Gastroesophageal sphincter (tissue), 4 donors: ENCODE data around the gene NCF2. TPM values are rescaled to one million over a fixed set of nuclear protein-coding genes. Genes with fewer than 3 reads are reported as not detected.

Source experiments
- ATAC-seq: fragments of 150-250 bp; one replicate; pipeline ENCODE4 v1.9.1; 2016; ENCODE audit warnings: mild to moderate bottlenecking, moderate library complexity
- H3K27ac ChIP-seq, 4 donors: fragments of 200-600 bp; sonication (generic) in 3 of 4; 1 replicate in 3 of 4; 2 replicates in 1 of 4; pipeline ENCODE4 v1.5.1; 2016 to 2019
- H3K27me3 ChIP-seq: fragments of 200-600 bp; sonication (generic); one replicate; pipeline ENCODE4 v1.5.1; 2019
- H3K36me3 ChIP-seq, 2 donors: fragments of 200-600 bp; sonication (generic); one replicate each; pipeline ENCODE4 v1.5.1; 2019; ENCODE audit warnings: control low read depth in 1 of 2
- H3K4me1 ChIP-seq, 3 donors: fragments of 200-600 bp; sonication (generic); 1 replicate in 2 of 3; 2 replicates in 1 of 3; pipeline ENCODE4 v1.5.1; 2016 to 2019; ENCODE audit warnings: control low read depth in 2 of 3
- H3K4me3 ChIP-seq, 2 donors: fragments of 200-600 bp; sonication (generic); one replicate each; pipeline ENCODE4 v1.5.1; 2019; ENCODE audit warnings: mild to moderate bottlenecking in 1 of 2, moderate library complexity in 1 of 2
- H3K9me3 ChIP-seq, 3 donors: fragments of 200-600 bp; sonication (generic); one replicate each; pipeline ENCODE4 v1.5.1; 2017 to 2019; ENCODE audit warnings: control low read depth in 2 of 3
- EP300 ChIP-seq: sonication (generic); formaldehyde crosslinking; IDR thresholded peaks from one replicate; pipeline ENCODE4 v1.6.1; 2017; ENCODE audit warnings: antibody characterized with exemption, mild to moderate bottlenecking
- POLR2A ChIP-seq, 2 donors: fragments of 450-650 bp; IDR thresholded peaks; one replicate each; pipeline ENCODE4 v1.6.1; 2017; ENCODE audit warnings: antibody characterized with exemption in 2 of 2, mild to moderate bottlenecking in 2 of 2, moderate library complexity in 1 of 2
- POLR2AphosphoS5 ChIP-seq: sonication (generic); formaldehyde crosslinking; IDR thresholded peaks from one replicate; pipeline ENCODE4 v1.6.1; 2017; ENCODE audit warnings: antibody characterized with exemption
- WGBS, 2 donors: methylation state at CpG; one replicate each; pipeline ENCODE4 v1.1.5; 2018; ENCODE audit warnings: low coverage in 1 of 2; 5-methylcytosine and 5-hydroxymethylcytosine counted together
- total RNA-seq, 4 donors: library from RNA; depleted of rRNA; stranded (reverse); fragments of >200 nt; gene quantifications; one replicate each; pipeline ENCODE4 v1.1.0, GENCODE V29; 2016
- TF ChIP-seq, protein P1 (sequence below), 4 experiments: fragments of 200-600 bp in 2 of 4; fragments of 450-650 bp in 2 of 4; sonication (generic) in 1 of 4; IDR thresholded peaks; one replicate each; pipeline ENCODE4 v1.5.1; 2017 to 2019; ENCODE audit warnings: antibody characterized with exemption in 4 of 4, mild to moderate bottlenecking in 2 of 4, moderate library complexity in 2 of 4

NCF2 gene
- total RNA-seq, 4 donors from 2014 or later = 3.7 to 22.0 (median 13.8) TPM

GRCh38 chr1:183562701-183563100 is 27.6 kb downstream of the NCF2 start:
- no peak for ATAC-seq

DNA sequence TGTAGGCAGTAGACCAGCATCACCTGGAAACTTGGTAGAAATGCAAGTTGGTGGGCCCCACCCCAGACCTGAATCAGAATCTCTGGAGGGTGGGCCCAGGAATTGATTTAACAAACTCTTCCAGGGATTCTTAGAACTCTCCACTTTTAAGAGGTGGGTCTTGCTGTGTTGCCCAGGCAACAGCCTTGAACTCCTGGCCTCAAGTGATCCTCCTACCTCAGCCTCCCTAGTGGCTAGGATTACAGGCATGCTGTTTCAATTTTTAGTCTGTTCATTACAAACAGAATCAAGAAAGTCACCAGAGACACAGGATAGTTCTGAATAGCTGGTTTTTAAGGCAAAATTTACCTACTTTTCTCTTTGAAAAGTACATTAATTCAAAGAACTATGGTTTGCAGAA is 31.2 kb downstream of the NCF2 start:
- H3K27me3 ChIP-seq = no peaks in the 10 kb centered on the region
- TF ChIP-seq EP300 = no peak
- no peak for TF ChIP-seq POLR2AphosphoS5
- TF ChIP-seq POLR2A (IDR thresholded peaks at IDR 0.05) = no peak
- TF ChIP-seq, protein P1, sequence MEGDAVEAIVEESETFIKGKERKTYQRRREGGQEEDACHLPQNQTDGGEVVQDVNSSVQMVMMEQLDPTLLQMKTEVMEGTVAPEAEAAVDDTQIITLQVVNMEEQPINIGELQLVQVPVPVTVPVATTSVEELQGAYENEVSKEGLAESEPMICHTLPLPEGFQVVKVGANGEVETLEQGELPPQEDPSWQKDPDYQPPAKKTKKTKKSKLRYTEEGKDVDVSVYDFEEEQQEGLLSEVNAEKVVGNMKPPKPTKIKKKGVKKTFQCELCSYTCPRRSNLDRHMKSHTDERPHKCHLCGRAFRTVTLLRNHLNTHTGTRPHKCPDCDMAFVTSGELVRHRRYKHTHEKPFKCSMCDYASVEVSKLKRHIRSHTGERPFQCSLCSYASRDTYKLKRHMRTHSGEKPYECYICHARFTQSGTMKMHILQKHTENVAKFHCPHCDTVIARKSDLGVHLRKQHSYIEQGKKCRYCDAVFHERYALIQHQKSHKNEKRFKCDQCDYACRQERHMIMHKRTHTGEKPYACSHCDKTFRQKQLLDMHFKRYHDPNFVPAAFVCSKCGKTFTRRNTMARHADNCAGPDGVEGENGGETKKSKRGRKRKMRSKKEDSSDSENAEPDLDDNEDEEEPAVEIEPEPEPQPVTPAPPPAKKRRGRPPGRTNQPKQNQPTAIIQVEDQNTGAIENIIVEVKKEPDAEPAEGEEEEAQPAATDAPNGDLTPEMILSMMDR (IDR thresholded peaks at IDR 0.05) = no peak
- H3K27ac ChIP-seq = no peak overlapping the region
- no peaks in the 10 kb centered on the region for H3K9me3 ChIP-seq
- H3K4me1 ChIP-seq = no peaks in the 10 kb centered on the region
- peaks cover 0 to 23% of the 10 kb centered on the region in 2 donors for H3K36me3 ChIP-seq
- no peak overlapping the region for H3K4me3 ChIP-seq
- ATAC-seq = no peak

More at GRCh38 chr1:183562701-183563100, 27.6 kb downstream of the NCF2 start:
- WGBS, 2 donors = 77% methylated on average over 2 of the region's 2 CpGs; no CpG with 5 or more reads in 1 of the 2 donors
- Histone ChIP-seq H3K27me3 (no peaks in the 10 kb centered on the region), H3K4me3 (no peak overlapping the region), H3K9me3 (no peaks in the 10 kb centered on the region), H3K27ac (no peak overlapping the region), H3K36me3 (no peaks in the 10 kb centered on the region), H3K4me1 (peaks cover 0 to 5% (median 0%) of the 10 kb centered on the region in 3 donors)
- TF ChIP-seq POLR2A (IDR thresholded peaks at IDR 0.05) (no peak), POLR2AphosphoS5 (no peak), EP300 (no peak)
- TF ChIP-seq, protein P1 (IDR thresholded peaks at IDR 0.05) = no peak

GRCh38 chr1:183554577-183554976 is 35.7 kb downstream of the NCF2 start:
- H3K9me3 ChIP-seq = no peaks in the 10 kb centered on the region
- no peaks in the 10 kb centered on the region for H3K4me1 ChIP-seq
- no peaks in the 10 kb centered on the region for H3K27me3 ChIP-seq
- ATAC-seq = no peak
- 78 to 94% methylated on average over 3 of the region's 3 CpGs for WGBS, 2 donors
- H3K36me3 ChIP-seq = peaks cover 0 to 68% of the 10 kb centered on the region in 2 donors
- no peak overlapping the region for H3K27ac ChIP-seq
- TF ChIP-seq EP300 = no peak
- TF ChIP-seq POLR2A (IDR thresholded peaks at IDR 0.05) = no peak
- no peak for TF ChIP-seq POLR2AphosphoS5
- TF ChIP-seq, protein P1 (IDR thresholded peaks at IDR 0.05) = no peak
- no peak overlapping the region for H3K4me3 ChIP-seq

DNA sequence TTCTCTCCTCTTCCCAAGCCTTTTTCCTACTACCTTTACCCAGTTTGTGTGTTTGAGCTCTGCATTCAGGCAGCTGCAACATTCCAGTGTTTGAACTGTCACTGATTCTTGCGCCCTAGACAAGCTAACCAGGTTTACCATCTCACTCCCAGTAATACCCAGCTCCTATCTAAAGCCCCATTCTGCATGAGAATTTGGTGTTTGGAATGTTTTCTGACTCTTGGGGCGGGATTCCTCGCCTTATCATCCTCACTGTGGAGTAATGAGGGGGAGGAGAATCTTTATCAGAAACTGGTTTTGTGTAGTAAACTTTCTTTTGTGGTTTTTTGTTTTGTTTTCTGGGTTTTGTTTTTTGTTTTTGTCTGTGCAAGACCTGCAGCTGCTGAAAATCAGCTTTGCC is 36.5 kb downstream of the NCF2 start:
- peaks cover 0 to 76% of the 10 kb centered on the region in 2 donors for H3K36me3 ChIP-seq
- no peak for ATAC-seq
- WGBS, 2 donors = 78 to 82% methylated on average over 3 of the region's 3 CpGs

DNA sequence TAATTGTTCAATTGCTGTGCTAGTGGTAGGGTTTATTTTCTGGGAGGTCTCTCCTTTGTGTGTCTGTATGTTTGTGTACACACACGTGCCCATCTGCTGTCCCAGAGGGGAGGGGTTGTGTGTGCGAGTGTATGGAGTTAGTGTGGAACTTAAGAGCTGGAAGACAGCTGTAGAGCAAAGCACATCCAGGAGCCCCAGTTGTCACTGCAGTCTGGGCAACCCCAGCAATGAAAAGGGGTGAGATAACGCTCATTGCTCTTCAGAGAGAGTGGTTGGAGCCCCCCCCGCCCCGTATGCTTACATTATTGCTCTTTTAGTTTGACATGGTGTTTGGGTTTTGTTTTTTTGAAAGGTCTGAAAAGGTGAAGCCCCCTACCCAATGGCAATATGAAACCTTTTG is 36.9 kb downstream of the NCF2 start:
- Histone ChIP-seq H3K4me1 (no peaks in the 10 kb centered on the region), H3K27ac (no peak overlapping the region), H3K36me3 (peaks cover 0 to 80% of the 10 kb centered on the region in 2 donors), H3K4me3 (no peak overlapping the region), H3K9me3 (no peaks in the 10 kb centered on the region), H3K27me3 (no peaks in the 10 kb centered on the region)
- WGBS, 2 donors = 59 to 64% methylated on average over 3 to 5 of the region's 5 CpGs
- TF ChIP-seq EP300 = no peak
- no peak for TF ChIP-seq POLR2A (IDR thresholded peaks at IDR 0.05)
- TF ChIP-seq, protein P1 (IDR thresholded peaks at IDR 0.05) = no peak
- TF ChIP-seq POLR2AphosphoS5 = no peak
- ATAC-seq = no peak

More for the DNA sequence above, 36.5 kb downstream of the NCF2 start:
- Histone ChIP-seq H3K27ac (no peak overlapping the region), H3K9me3 (no peaks in the 10 kb centered on the region), H3K27me3 (no peaks in the 10 kb centered on the region), H3K4me3 (no peak overlapping the region), H3K4me1 (no peaks in the 10 kb centered on the region)
- TF ChIP-seq POLR2AphosphoS5 = no peak
- TF ChIP-seq, protein P1 (IDR thresholded peaks at IDR 0.05) = no peak
- no peak for TF ChIP-seq EP300
- TF ChIP-seq POLR2A (IDR thresholded peaks at IDR 0.05) = no peak
